IMR-90 (cell line): ENCODE data around the gene ADAMTS17. TPM values are rescaled to one million over a fixed set of nuclear protein-coding genes. Genes with fewer than 3 reads are reported as not detected.

Source experiments
- ELK1 ChIP-seq: fragments of 150-350 bp; IDR thresholded peaks from 2 replicates; pipeline ENCODE4 v1.6.1; 2016; ENCODE audit warnings: low read depth, mild to moderate bottlenecking, low read length, moderate library complexity, borderline replicate concordance
- FOS ChIP-seq: fragments of 150-350 bp; IDR thresholded peaks from 2 replicates; pipeline ENCODE4 v1.6.1; 2016; ENCODE audit warnings: low read depth, low read length
- MAZ ChIP-seq: IDR thresholded peaks from 2 replicates; pipeline ENCODE4 v1.6.1; 2012; ENCODE audit warnings: low read depth, mild to moderate bottlenecking, low read length, improper control_type of control experiment, moderate library complexity, borderline replicate concordance
- RAD21 ChIP-seq: IDR thresholded peaks from 2 replicates; pipeline ENCODE4 v1.6.1; 2012; ENCODE audit warnings: low read length, improper control_type of control experiment
- RCOR1 ChIP-seq: IDR thresholded peaks from 2 replicates; pipeline ENCODE4 v1.6.1; 2012; ENCODE audit warnings: mild to moderate bottlenecking, low read length, improper control_type of control experiment; ENCODE audit not compliant: insufficient replicate concordance
- RFX5 ChIP-seq: IDR thresholded peaks from 2 replicates; pipeline ENCODE4 v1.8.0; 2012; ENCODE audit warnings: low read depth, mild to moderate bottlenecking, low read length, moderate library complexity
- polyA plus RNA-seq, 3 experiments: library from polyadenylated mRNA; depleted of rRNA; stranded (reverse); fragments of >200 nt; gene quantifications; 2 replicates each; pipeline ENCODE4 v1.2.3, GENCODE V29; 2012; ENCODE audit warnings: low replicate concordance in 1 of 3
- total RNA-seq: library from RNA; depleted of rRNA; stranded (reverse); fragments of >200 nt; gene quantifications from 2 replicates; pipeline ENCODE4 v1.2.3, GENCODE V29; 2012

The ADAMTS17 gene
- total and polyA plus RNA-seq, 2 of the 4 experiments (the other 2 are of a cell fraction) = 0.03 TPM; not detected in 1

- no peak for TF ChIP-seq ELK1
- TF ChIP-seq RCOR1 = no peak
- no peak for TF ChIP-seq FOS
- no peak for TF ChIP-seq RFX5
- TF ChIP-seq RAD21 = no peak
- TF ChIP-seq MAZ = no peak
Measured at GRCh38 chr15:100109486-100110035, 232.2 kb downstream of the ADAMTS17 start (continued).
